Activated naive CD8-positive, alpha-beta T cell treated with anti-CD3 and anti-CD28 coated beads for 36 hours (primary cell): ENCODE results near the gene MTM1. TPM values are rescaled to one million over a fixed set of nuclear protein-coding genes. Genes with fewer than 3 reads are reported as not detected.
A peak's percentile ranks its signal among the peaks of the same experiment; 100 is the strongest.

Experiments used
- DNase-seq: peaks from one replicate; pipeline ENCODE4 v3.0.0; 2021
- H3K27ac Mint-ChIP-seq: one replicate; pipeline ENCODE4 v1.8.0; 2022; ENCODE audit warnings: mild to moderate bottlenecking, moderate library complexity, mixed read lengths
- H3K27me3 Mint-ChIP-seq: one replicate; pipeline ENCODE4 v1.8.0; 2022; ENCODE audit warnings: mild to moderate bottlenecking, mixed read lengths
- H3K36me3 Mint-ChIP-seq: one replicate; pipeline ENCODE4 v1.8.0; 2021; ENCODE audit warnings: mild to moderate bottlenecking, mixed read lengths
- H3K4me1 Mint-ChIP-seq: one replicate; pipeline ENCODE4 v1.8.0; 2021; ENCODE audit warnings: mixed read lengths
- H3K4me3 Mint-ChIP-seq: one replicate; pipeline ENCODE4 v1.8.0; 2022; ENCODE audit warnings: mild to moderate bottlenecking, moderate library complexity, mixed read lengths
- H3K9me3 Mint-ChIP-seq: one replicate; pipeline ENCODE4 v1.8.0; 2022; ENCODE audit warnings: mixed read lengths
- total RNA-seq, 2 experiments: library from RNA; stranded (reverse); gene quantifications; one replicate each; pipeline ENCODE4 v1.2.3, GENCODE V29; 2021

Gene MTM1
- total RNA-seq, 2 experiments from 2014 or later, result 11.6 to 12.8 TPM

- Mint-ChIP-seq H3K27me3 (no peaks in the 10 kb centered on the region), H3K27ac (no peak overlapping the region), H3K4me1 (no peaks in the 10 kb centered on the region), H3K9me3 (no peaks in the 10 kb centered on the region), H3K4me3 (no peak overlapping the region), H3K36me3 (peaks cover 6% of the 10 kb centered on the region)
- no peak for DNase-seq
These were observed 42.0 kb downstream of the MTM1 start for GRCh38 chrX:150610446-150610845.

- Mint-ChIP-seq H3K27ac (no peak overlapping the region), H3K27me3 (no peaks in the 10 kb centered on the region), H3K36me3 (peaks cover 4% of the 10 kb centered on the region), H3K4me3 (no peak overlapping the region), H3K4me1 (no peaks in the 10 kb centered on the region), H3K9me3 (no peaks in the 10 kb centered on the region)
- no peak for DNase-seq
These were observed 46.9 kb downstream of the MTM1 start for GRCh38 chrX:150615356-150615755.

- Mint-ChIP-seq H3K27ac (no peak overlapping the region), H3K36me3 (peaks cover 5% of the 10 kb centered on the region), H3K27me3 (no peaks in the 10 kb centered on the region), H3K9me3 (no peaks in the 10 kb centered on the region), H3K4me3 (no peak overlapping the region), H3K4me1 (no peaks in the 10 kb centered on the region)
- DNase-seq, result no peak
These were observed 47.9 kb downstream of the MTM1 start for GRCh38 chrX:150616179-150616862.

GRCh38 chrX:150616863-150617198 is 48.4 kb downstream of the MTM1 start:
- Mint-ChIP-seq H3K36me3 (peaks cover 6% of the 10 kb centered on the region), H3K27me3 (no peaks in the 10 kb centered on the region), H3K9me3 (no peaks in the 10 kb centered on the region), H3K4me3 (no peak overlapping the region), H3K4me1 (peaks cover 2% of the 10 kb centered on the region), H3K27ac (no peak overlapping the region)
- no peak for DNase-seq

- no peaks in the 10 kb centered on the region for H3K27me3 Mint-ChIP-seq
- peaks cover 6% of the 10 kb centered on the region for H3K4me1 Mint-ChIP-seq
- H3K4me3 Mint-ChIP-seq, result no peak overlapping the region
These were observed 53.2 kb downstream of the MTM1 start for GRCh38 chrX:150621652-150622051.

GRCh38 chrX:150623583-150623982 is 55.2 kb downstream of the MTM1 start:
- H3K4me1 Mint-ChIP-seq, result peaks cover 6% of the 10 kb centered on the region
- DNase-seq, result no peak
- peaks cover 16% of the 10 kb centered on the region for H3K36me3 Mint-ChIP-seq
- no peak overlapping the region for H3K4me3 Mint-ChIP-seq
- H3K9me3 Mint-ChIP-seq, result no peaks in the 10 kb centered on the region
- no peaks in the 10 kb centered on the region for H3K27me3 Mint-ChIP-seq
- H3K27ac Mint-ChIP-seq, result no peak overlapping the region

More at GRCh38 chrX:150621652-150622051, 53.2 kb downstream of the MTM1 start:
- no peak for DNase-seq
- H3K9me3 Mint-ChIP-seq, result no peaks in the 10 kb centered on the region
- H3K36me3 Mint-ChIP-seq, result peaks cover 16% of the 10 kb centered on the region
- H3K27ac Mint-ChIP-seq, result peak overlapping the region; percentile 18

- Mint-ChIP-seq H3K4me1 (peaks cover 6% of the 10 kb centered on the region), H3K9me3 (no peaks in the 10 kb centered on the region), H3K27me3 (no peaks in the 10 kb centered on the region), H3K4me3 (no peak overlapping the region), H3K36me3 (peaks cover 21% of the 10 kb centered on the region), H3K27ac (no peak overlapping the region)
- no peak for DNase-seq
These were observed 56.7 kb downstream of the MTM1 start for GRCh38 chrX:150625097-150625496.

GRCh38 chrX:150625875-150626274 is 57.5 kb downstream of the MTM1 start:
- Mint-ChIP-seq H3K27me3 (no peaks in the 10 kb centered on the region), H3K36me3 (peaks cover 21% of the 10 kb centered on the region), H3K4me1 (peaks cover 8% of the 10 kb centered on the region), H3K9me3 (no peaks in the 10 kb centered on the region), H3K4me3 (no peak overlapping the region), H3K27ac (no peak overlapping the region)
- no peak for DNase-seq

GRCh38 chrX:150627957-150628356 is 59.5 kb downstream of the MTM1 start:
- Mint-ChIP-seq H3K4me1 (peaks cover 6% of the 10 kb centered on the region), H3K27me3 (no peaks in the 10 kb centered on the region), H3K27ac (no peak overlapping the region), H3K36me3 (peaks cover 10% of the 10 kb centered on the region), H3K9me3 (no peaks in the 10 kb centered on the region), H3K4me3 (no peak overlapping the region)
- no peak for DNase-seq

GRCh38 chrX:150635952-150636351 is 67.5 kb downstream of the MTM1 start:
- no peak overlapping the region for H3K4me3 Mint-ChIP-seq
- H3K9me3 Mint-ChIP-seq, result no peaks in the 10 kb centered on the region
- H3K27me3 Mint-ChIP-seq, result no peaks in the 10 kb centered on the region
- H3K27ac Mint-ChIP-seq, result no peak overlapping the region
- DNase-seq, result no peak
- H3K4me1 Mint-ChIP-seq, result peaks cover 2% of the 10 kb centered on the region
- peaks cover 2% of the 10 kb centered on the region for H3K36me3 Mint-ChIP-seq

- Mint-ChIP-seq H3K4me3 (no peak overlapping the region), H3K27me3 (no peaks in the 10 kb centered on the region), H3K4me1 (no peaks in the 10 kb centered on the region), H3K27ac (no peak overlapping the region), H3K9me3 (no peaks in the 10 kb centered on the region), H3K36me3 (peaks cover 2% of the 10 kb centered on the region)
- no peak for DNase-seq
These were observed 74.0 kb downstream of the MTM1 start for GRCh38 chrX:150642423-150642822.

- no peaks in the 10 kb centered on the region for H3K36me3 Mint-ChIP-seq
- no peaks in the 10 kb centered on the region for H3K9me3 Mint-ChIP-seq
- H3K4me1 Mint-ChIP-seq, result no peaks in the 10 kb centered on the region
- H3K27me3 Mint-ChIP-seq, result no peaks in the 10 kb centered on the region
- H3K4me3 Mint-ChIP-seq, result no peak overlapping the region
- H3K27ac Mint-ChIP-seq, result no peak overlapping the region
- DNase-seq, result no peak
These were observed 74.8 kb downstream of the MTM1 start for GRCh38 chrX:150643271-150643670.

GRCh38 chrX:150643958-150644357 is 75.5 kb downstream of the MTM1 start:
- no peak overlapping the region for H3K27ac Mint-ChIP-seq
- H3K4me3 Mint-ChIP-seq, result no peak overlapping the region
- H3K36me3 Mint-ChIP-seq, result no peaks in the 10 kb centered on the region
- DNase-seq, result no peak
- H3K9me3 Mint-ChIP-seq, result no peaks in the 10 kb centered on the region
- H3K27me3 Mint-ChIP-seq, result no peaks in the 10 kb centered on the region
- H3K4me1 Mint-ChIP-seq, result no peaks in the 10 kb centered on the region

- Mint-ChIP-seq H3K4me3 (no peak overlapping the region), H3K27ac (no peak overlapping the region), H3K36me3 (peaks cover 4% of the 10 kb centered on the region), H3K9me3 (no peaks in the 10 kb centered on the region), H3K4me1 (peaks cover 4% of the 10 kb centered on the region), H3K27me3 (no peaks in the 10 kb centered on the region)
- DNase-seq, result no peak
These were observed 76.0 kb downstream of the MTM1 start for GRCh38 chrX:150644422-150644821.

- Mint-ChIP-seq H3K4me3 (no peak overlapping the region), H3K36me3 (peaks cover 12% of the 10 kb centered on the region), H3K27ac (no peak overlapping the region), H3K4me1 (peaks cover 15% of the 10 kb centered on the region), H3K27me3 (no peaks in the 10 kb centered on the region), H3K9me3 (no peaks in the 10 kb centered on the region)
- no peak for DNase-seq
These were observed 78.9 kb downstream of the MTM1 start for GRCh38 chrX:150647331-150647730.

GRCh38 chrX:150648296-150648940 is 80.0 kb downstream of the MTM1 start:
- Mint-ChIP-seq H3K4me3 (no peak overlapping the region), H3K36me3 (peaks cover 14% of the 10 kb centered on the region), H3K27me3 (no peaks in the 10 kb centered on the region)

More at GRCh38 chrX:150648296-150648940, 80.0 kb downstream of the MTM1 start:
- no peak overlapping the region for H3K27ac Mint-ChIP-seq
- no peak for DNase-seq
- no peaks in the 10 kb centered on the region for H3K9me3 Mint-ChIP-seq
- H3K4me1 Mint-ChIP-seq, result peaks cover 15% of the 10 kb centered on the region
